Neural progenitor cell (in vitro differentiated cells): Measurements from ENCODE around the gene SIPA1L3. TPM values are rescaled to one million over a fixed set of nuclear protein-coding genes. Genes with fewer than 3 reads are reported as not detected.
A peak's percentile ranks its signal among the peaks of the same experiment; 100 is the strongest.

Source experiments
- DNase-seq: peaks from one replicate; pipeline ENCODE4 v3.0.0-alpha.2; 2016; ENCODE audit warnings: low spot score
- H2AFZ ChIP-seq: fragments of 200-600 bp; sonication (generic); replicated peaks from 2 replicates; pipeline ENCODE4 v1.6.1; 2016; ENCODE audit warnings: antibody characterized with exemption
- H3F3A ChIP-seq: fragments of 200-600 bp; sonication (generic); 2 replicates; pipeline ENCODE4 v1.6.1; 2016; ENCODE audit warnings: antibody characterized with exemption, low read depth
- H3K27ac ChIP-seq: fragments of 200-600 bp; sonication (generic); 2 replicates; pipeline ENCODE4 v1.5.1; 2016; ENCODE audit warnings: mild to moderate bottlenecking
- H3K27me3 ChIP-seq: fragments of 200-600 bp; sonication (generic); 2 replicates; pipeline ENCODE4 v1.6.1; 2016; ENCODE audit warnings: mild to moderate bottlenecking, moderate library complexity
- H3K36me3 ChIP-seq: fragments of 200-600 bp; sonication (generic); 2 replicates; pipeline ENCODE4 v1.5.1; 2016
- H3K4me1 ChIP-seq: fragments of 200-600 bp; sonication (generic); 2 replicates; pipeline ENCODE4 v1.6.1; 2016; ENCODE audit warnings: mixed run types
- H3K4me2 ChIP-seq: fragments of 200-600 bp; sonication (generic); 2 replicates; pipeline ENCODE4 v1.6.1; 2016
- H3K4me3 ChIP-seq: fragments of 200-600 bp; sonication (generic); 2 replicates; pipeline ENCODE4 v1.5.1; 2016
- H3K79me2 ChIP-seq: fragments of 200-600 bp; sonication (generic); 2 replicates; pipeline ENCODE4 v1.6.1; 2016; ENCODE audit warnings: low read depth
- H3K9ac ChIP-seq: fragments of 200-600 bp; sonication (generic); 2 replicates; pipeline ENCODE4 v1.6.1; 2016
- H3K9me3 ChIP-seq: fragments of 200-600 bp; sonication (generic); 2 replicates; pipeline ENCODE4 v1.5.1; 2016; ENCODE audit warnings: low read depth
- H4K20me1 ChIP-seq: fragments of 200-600 bp; sonication (generic); 2 replicates; pipeline ENCODE4 v1.6.1; 2016; ENCODE audit warnings: low read depth
- H3K27ac Mint-ChIP-seq: 3 replicates; pipeline ENCODE4 v1.8.0; 2021; ENCODE audit warnings: mixed read lengths
- H3K27me3 Mint-ChIP-seq: 2 replicates; pipeline ENCODE4 v1.8.0; 2022; ENCODE audit warnings: low read depth, mild to moderate bottlenecking, inconsistent platforms, moderate library complexity, mixed read lengths; ENCODE audit not compliant: insufficient read depth
- H3K36me3 Mint-ChIP-seq: 3 replicates; pipeline ENCODE4 v1.8.0; 2021; ENCODE audit warnings: mixed read lengths
- H3K4me1 Mint-ChIP-seq: 3 replicates; pipeline ENCODE4 v1.8.0; 2021; ENCODE audit warnings: mixed read lengths
- H3K4me3 Mint-ChIP-seq: 3 replicates; pipeline ENCODE4 v1.8.0; 2021; ENCODE audit warnings: mild to moderate bottlenecking, moderate library complexity, mixed read lengths
- H3K9me3 Mint-ChIP-seq: 3 replicates; pipeline ENCODE4 v1.8.0; 2020; ENCODE audit warnings: mixed read lengths
- EZH2 ChIP-seq: fragments of 200-600 bp; sonication (generic); IDR thresholded peaks from 2 replicates; pipeline ENCODE4 v1.6.1; 2017; ENCODE audit warnings: antibody characterized with exemption, mild to moderate bottlenecking, moderate library complexity
- EZH2phosphoT487 ChIP-seq: fragments of 200-600 bp; sonication (generic); IDR thresholded peaks from 2 replicates; pipeline ENCODE4 v1.6.1; 2017; ENCODE audit warnings: antibody characterized with exemption
- total RNA-seq: library from RNA; depleted of rRNA; stranded (reverse); fragments of >200 nt; gene quantifications from 2 replicates; pipeline ENCODE4 v1.2.3, GENCODE V29; 2015; ENCODE audit warnings: low replicate concordance
- TF ChIP-seq, protein P1 (sequence below): fragments of 200-600 bp; sonication (generic); IDR thresholded peaks from 2 replicates; pipeline ENCODE4 v1.5.1; 2017; ENCODE audit warnings: antibody characterized with exemption, mild to moderate bottlenecking

The SIPA1L3 gene
- total RNA-seq, 1 donor from 2014 or later: 19.2 TPM

DNA sequence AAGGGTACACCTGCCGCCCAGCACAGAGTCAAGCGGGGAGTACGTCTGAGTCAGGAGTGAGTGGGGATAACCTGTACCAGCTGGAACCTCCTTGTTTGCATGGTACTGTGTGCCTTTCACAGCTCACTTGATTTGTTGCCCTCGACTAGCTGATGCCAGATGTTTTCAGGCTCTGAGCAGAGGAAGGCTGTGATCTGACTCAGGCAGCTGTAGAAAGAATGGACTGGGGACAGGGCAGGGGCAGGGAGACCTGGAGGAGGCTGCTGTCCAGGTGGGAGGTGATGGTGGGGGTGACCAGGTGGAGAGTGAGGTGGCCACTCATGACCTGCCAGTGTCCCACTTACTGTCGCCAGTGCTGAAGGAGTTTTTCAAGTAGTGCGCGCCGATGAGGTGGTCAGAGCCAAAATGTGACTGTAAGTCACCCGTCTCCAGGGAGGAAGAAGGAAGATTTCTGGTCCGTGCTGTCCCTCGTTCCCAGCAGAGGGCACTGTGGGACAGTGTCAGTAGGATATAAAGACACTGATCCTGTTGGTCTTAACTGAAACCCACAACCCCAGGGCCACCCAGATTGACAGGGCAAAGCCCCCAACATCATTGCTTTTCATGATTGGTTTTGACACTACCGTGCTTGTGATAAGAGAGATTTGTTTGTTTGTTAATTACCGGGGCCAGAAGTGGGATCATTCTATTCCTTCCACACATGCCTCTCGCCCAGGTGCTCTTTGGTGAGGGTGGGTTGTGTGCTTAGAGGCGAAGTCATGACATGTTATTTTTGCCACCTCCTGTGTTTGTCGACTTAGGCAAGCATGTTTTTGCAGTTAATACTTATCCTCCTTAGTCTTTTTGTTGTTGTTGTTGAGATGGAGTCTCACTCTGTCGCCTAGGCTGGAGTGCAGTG lies 188.7 kb downstream of the SIPA1L3 start:
- H3K4me3 Mint-ChIP-seq: no peak overlapping the region
- Histone ChIP-seq H3K4me3 (no peak overlapping the region), H2AFZ (no peak overlapping the region), H3K4me2 (no peak overlapping the region), H3K4me1 (no peaks in the 10 kb centered on the region), H3K27me3 (no peaks in the 10 kb centered on the region), H3K79me2 (no peaks in the 10 kb centered on the region), H3K27ac (peak overlapping the region; percentile 64), H3K9ac (no peak overlapping the region), H4K20me1 (peaks cover 11% of the 10 kb centered on the region), H3F3A (peaks cover 10% of the 10 kb centered on the region), H3K36me3 (peaks cover 10% of the 10 kb centered on the region), H3K9me3 (no peaks in the 10 kb centered on the region)
- no peaks in the 10 kb centered on the region for H3K4me1 Mint-ChIP-seq
- TF ChIP-seq, protein P1, sequence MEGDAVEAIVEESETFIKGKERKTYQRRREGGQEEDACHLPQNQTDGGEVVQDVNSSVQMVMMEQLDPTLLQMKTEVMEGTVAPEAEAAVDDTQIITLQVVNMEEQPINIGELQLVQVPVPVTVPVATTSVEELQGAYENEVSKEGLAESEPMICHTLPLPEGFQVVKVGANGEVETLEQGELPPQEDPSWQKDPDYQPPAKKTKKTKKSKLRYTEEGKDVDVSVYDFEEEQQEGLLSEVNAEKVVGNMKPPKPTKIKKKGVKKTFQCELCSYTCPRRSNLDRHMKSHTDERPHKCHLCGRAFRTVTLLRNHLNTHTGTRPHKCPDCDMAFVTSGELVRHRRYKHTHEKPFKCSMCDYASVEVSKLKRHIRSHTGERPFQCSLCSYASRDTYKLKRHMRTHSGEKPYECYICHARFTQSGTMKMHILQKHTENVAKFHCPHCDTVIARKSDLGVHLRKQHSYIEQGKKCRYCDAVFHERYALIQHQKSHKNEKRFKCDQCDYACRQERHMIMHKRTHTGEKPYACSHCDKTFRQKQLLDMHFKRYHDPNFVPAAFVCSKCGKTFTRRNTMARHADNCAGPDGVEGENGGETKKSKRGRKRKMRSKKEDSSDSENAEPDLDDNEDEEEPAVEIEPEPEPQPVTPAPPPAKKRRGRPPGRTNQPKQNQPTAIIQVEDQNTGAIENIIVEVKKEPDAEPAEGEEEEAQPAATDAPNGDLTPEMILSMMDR: peak; percentile 83
- TF ChIP-seq EZH2: no peak
- H3K9me3 Mint-ChIP-seq: peaks cover 3% of the 10 kb centered on the region
- H3K27me3 Mint-ChIP-seq: peaks cover 2% of the 10 kb centered on the region
- peaks cover 21% of the 10 kb centered on the region for H3K36me3 Mint-ChIP-seq
- peak overlapping the region; percentile 16 for H3K27ac Mint-ChIP-seq
- DNase-seq: peak; percentile 89

DNA sequence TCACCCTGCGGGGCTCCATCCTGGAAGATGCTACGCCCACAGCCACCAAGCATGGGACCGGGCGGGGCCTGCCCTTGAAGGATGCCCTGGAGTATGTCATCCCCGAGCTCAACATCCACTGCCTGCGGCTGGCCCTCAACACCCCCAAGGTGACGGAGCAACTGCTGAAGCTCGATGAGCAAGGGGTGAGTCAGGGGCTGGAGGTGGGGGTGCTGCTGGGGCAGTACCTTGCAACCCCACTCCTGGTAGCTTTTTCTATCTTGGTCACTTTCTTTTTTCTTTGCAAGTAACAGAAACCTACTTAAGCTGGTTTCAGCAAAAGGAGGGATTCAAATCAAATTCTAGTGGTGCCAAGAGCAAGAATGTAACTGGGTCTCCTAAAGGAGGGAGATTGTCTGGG lies 193.0 kb downstream of the SIPA1L3 start:
- no peak overlapping the region for H3K27ac ChIP-seq
- H3F3A ChIP-seq: peaks cover 6% of the 10 kb centered on the region
- no peak overlapping the region for H3K4me3 ChIP-seq
- H3K4me1 ChIP-seq: no peaks in the 10 kb centered on the region
- Mint-ChIP-seq H3K27me3 (peaks cover 2% of the 10 kb centered on the region), H3K4me3 (no peak overlapping the region), H3K27ac (no peak overlapping the region), H3K9me3 (peaks cover 3% of the 10 kb centered on the region), H3K36me3 (peaks cover 26% of the 10 kb centered on the region), H3K4me1 (no peaks in the 10 kb centered on the region)
- H3K27me3 ChIP-seq: no peaks in the 10 kb centered on the region
- H4K20me1 ChIP-seq: peaks cover 11% of the 10 kb centered on the region
- H3K9me3 ChIP-seq: no peaks in the 10 kb centered on the region
- no peak overlapping the region for H3K9ac ChIP-seq
- H3K79me2 ChIP-seq: no peaks in the 10 kb centered on the region
- H3K36me3 ChIP-seq: peaks cover 10% of the 10 kb centered on the region
- no peak for DNase-seq
- TF ChIP-seq EZH2phosphoT487: no peak
- TF ChIP-seq EZH2: no peak
- TF ChIP-seq, protein P1: no peak
- no peak overlapping the region for H3K4me2 ChIP-seq
- no peak overlapping the region for H2AFZ ChIP-seq

DNA sequence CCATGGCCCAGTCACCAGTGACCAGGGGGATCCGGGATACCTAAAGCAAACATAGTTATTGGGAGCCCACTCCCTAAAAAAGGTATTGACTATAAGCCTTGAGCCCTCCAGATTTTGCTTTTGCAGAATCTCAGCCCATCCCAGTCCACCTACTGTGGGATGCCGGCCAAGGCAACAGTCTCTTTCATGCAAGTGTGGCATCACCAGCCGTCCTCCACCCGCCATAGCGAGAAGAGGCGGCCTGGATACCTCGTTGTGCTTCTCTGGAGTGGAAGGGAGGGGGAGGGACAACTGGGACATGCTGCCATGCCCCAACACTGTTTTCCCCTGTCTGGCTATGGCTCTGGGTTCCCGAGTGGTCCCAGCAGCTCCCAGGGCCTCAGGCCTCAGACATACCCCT lies 193.6 kb downstream of the SIPA1L3 start:
- no peak overlapping the region for H3K27ac ChIP-seq
- H3F3A ChIP-seq: peaks cover under 1% of the 10 kb centered on the region
- no peak overlapping the region for H3K9ac ChIP-seq
- Mint-ChIP-seq H3K36me3 (peaks cover 26% of the 10 kb centered on the region), H3K9me3 (peaks cover 3% of the 10 kb centered on the region), H3K27me3 (peaks cover 4% of the 10 kb centered on the region), H3K27ac (no peak overlapping the region), H3K4me3 (no peak overlapping the region), H3K4me1 (no peaks in the 10 kb centered on the region)
- H2AFZ ChIP-seq: no peak overlapping the region
- peaks cover 10% of the 10 kb centered on the region for H3K36me3 ChIP-seq
- H3K4me3 ChIP-seq: no peak overlapping the region
- H3K4me2 ChIP-seq: no peak overlapping the region
- peaks cover 6% of the 10 kb centered on the region for H4K20me1 ChIP-seq
- TF ChIP-seq EZH2phosphoT487 (no peak), EZH2 (no peak)
- TF ChIP-seq, protein P1: no peak
- H3K4me1 ChIP-seq: no peaks in the 10 kb centered on the region
- no peaks in the 10 kb centered on the region for H3K79me2 ChIP-seq
- H3K27me3 ChIP-seq: no peaks in the 10 kb centered on the region
- DNase-seq: no peak
- no peaks in the 10 kb centered on the region for H3K9me3 ChIP-seq
